ENCODE data around the gene KCNT2.

GRCh38 chr1:196535727-196536126 is 72.5 kb downstream of the KCNT2 start:
- TF ChIP-seq SP1 (IDR thresholded peaks at IDR 0.05): no peak
- TF ChIP-seq FOXA1 (IDR thresholded peaks at IDR 0.05): no peak
- TF ChIP-seq ZNF384 (IDR thresholded peaks at IDR 0.05): no peak
- no peak for TF ChIP-seq FOXM1 (IDR thresholded peaks at IDR 0.05; ENCODE audit: borderline replicate concordance)
- TF ChIP-seq ARNT (IDR thresholded peaks at IDR 0.05): no peak
- no peak for TF ChIP-seq ELF4 (IDR thresholded peaks at IDR 0.05)
- TF ChIP-seq HDGF (IDR thresholded peaks at IDR 0.05; ENCODE audit: borderline replicate concordance): no peak

Measured in HEK293T (cell line).